Measurements from ENCODE around the gene UBR2. TPM values are rescaled to one million over a fixed set of nuclear protein-coding genes. Genes with fewer than 3 reads are reported as not detected.

The UBR2 gene
- total and polyA plus RNA-seq, 9 of the 15 experiments (the other 6 are each of a cell fraction or from before 2014, with no cell fraction given): 9.1 to 38.9 (median 23.4) TPM

- TF ChIP-seq MXD1 (CRISPR knock-in tag; IDR thresholded peaks at IDR 0.05; ENCODE audit: borderline replicate concordance, poor library complexity, severe bottlenecking) (no peak), NBN (IDR thresholded peaks at IDR 0.05; ENCODE audit: low read depth) (peak; percentile 45; the same call in 1 of the 2 replicates), ZHX1 (conservative IDR thresholded peaks at IDR 0.05; ENCODE audit: low read length) (no peak), ZNF174 (CRISPR knock-in tag; IDR thresholded peaks at IDR 0.05) (no peak), CREM (IDR thresholded peaks at IDR 0.05; ENCODE audit: low read depth) (peak; percentile 98), MITF (IDR thresholded peaks at IDR 0.05) (no peak), ZNF518B (CRISPR knock-in tag; IDR thresholded peaks at IDR 0.05) (no peak), EP400 (IDR thresholded peaks at IDR 0.05) (peak; percentile 87), ZNF766 (CRISPR knock-in tag; conservative IDR thresholded peaks at IDR 0.05) (peak; percentile 97), THRA (IDR thresholded peaks at IDR 0.05) (no peak), RBM17 (IDR thresholded peaks at IDR 0.05; ENCODE audit: borderline replicate concordance, low read depth, low read length) (no peak), DNMT1 (IDR thresholded peaks at IDR 0.05) (no peak), RBM25 (IDR thresholded peaks at IDR 0.05; ENCODE audit: low read depth, low read length, severe bottlenecking) (no peak), SMARCC2 (IDR thresholded peaks at IDR 0.05; ENCODE audit: low read depth) (no peak), ZNF184 (CRISPR knock-in tag; IDR thresholded peaks at IDR 0.05) (no peak), XRCC4 (IDR thresholded peaks at IDR 0.05; ENCODE audit: extremely low read depth, insufficient read depth, insufficient read length) (no peak), CHD2 (IDR thresholded peaks at IDR 0.05; ENCODE audit: low read depth, low read length) (no peak), PHB2 (IDR thresholded peaks at IDR 0.05; ENCODE audit: low read depth) (no peak), TAF15 (IDR thresholded peaks at IDR 0.05; ENCODE audit: low read depth, low read length) (no peak)
Observed at GRCh38 chr6:42563697-42564505, at the start of gene UBR2 (continued).
